Choroid plexus epithelial cell (primary cell): Measurements from ENCODE around the gene RPS6KA4.

Source experiments
- DNase-seq: peaks from one replicate; pipeline ENCODE4 v3.0.0-alpha.2; 2010; ENCODE audit warnings: low read depth
- H3K4me3 ChIP-seq: 2 replicates; pipeline ENCODE4 v1.5.1; 2011; ENCODE audit warnings: low read depth, mild to moderate bottlenecking, control low read depth, low read length, moderate library complexity
- TF ChIP-seq, protein P1 (sequence below): conservative IDR thresholded peaks from 2 replicates; pipeline ENCODE4 v1.5.1; 2011; ENCODE audit warnings: low read depth, mild to moderate bottlenecking, control low read depth, inconsistent platforms, low read length, moderate library complexity

Gene RPS6KA4

DNA sequence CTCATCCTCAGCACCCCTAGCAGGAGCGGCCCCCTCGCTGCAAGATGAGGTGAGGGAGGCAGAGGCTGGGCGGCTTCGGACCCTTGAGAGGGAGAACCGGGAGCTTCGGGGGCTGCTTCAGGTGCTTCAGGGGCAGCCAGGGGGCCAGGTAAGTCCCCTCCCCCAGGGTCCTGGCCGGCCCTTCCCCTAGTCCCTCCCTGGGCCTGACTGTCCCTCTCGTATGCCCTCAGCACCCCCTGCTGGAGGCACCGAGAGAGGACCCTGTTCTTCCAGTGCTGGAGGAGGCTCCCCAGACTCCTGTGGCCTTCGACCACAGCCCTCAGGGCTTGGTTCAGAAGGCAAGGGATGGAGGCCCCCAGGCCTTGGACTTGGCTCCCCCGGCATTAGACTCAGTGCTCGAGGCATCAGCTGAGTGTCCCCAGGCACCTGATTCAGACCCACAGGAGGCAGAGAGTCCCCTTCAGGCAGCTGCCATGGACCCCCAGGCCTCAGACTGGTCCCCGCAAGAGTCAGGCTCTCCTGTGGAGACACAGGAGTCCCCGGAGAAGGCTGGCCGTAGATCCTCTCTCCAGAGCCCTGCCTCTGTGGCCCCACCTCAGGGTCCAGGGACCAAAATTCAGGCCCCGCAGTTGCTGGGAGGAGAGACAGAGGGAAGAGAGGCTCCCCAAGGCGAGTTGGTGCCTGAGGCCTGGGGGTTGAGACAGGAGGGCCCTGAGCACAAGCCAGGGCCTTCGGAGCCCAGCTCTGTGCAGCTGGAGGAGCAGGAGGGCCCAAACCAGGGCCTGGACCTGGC, 15.0 kb upstream of the RPS6KA4 start:
- no peak overlapping the region for H3K4me3 ChIP-seq
- no peak for DNase-seq
- TF ChIP-seq, protein P1, sequence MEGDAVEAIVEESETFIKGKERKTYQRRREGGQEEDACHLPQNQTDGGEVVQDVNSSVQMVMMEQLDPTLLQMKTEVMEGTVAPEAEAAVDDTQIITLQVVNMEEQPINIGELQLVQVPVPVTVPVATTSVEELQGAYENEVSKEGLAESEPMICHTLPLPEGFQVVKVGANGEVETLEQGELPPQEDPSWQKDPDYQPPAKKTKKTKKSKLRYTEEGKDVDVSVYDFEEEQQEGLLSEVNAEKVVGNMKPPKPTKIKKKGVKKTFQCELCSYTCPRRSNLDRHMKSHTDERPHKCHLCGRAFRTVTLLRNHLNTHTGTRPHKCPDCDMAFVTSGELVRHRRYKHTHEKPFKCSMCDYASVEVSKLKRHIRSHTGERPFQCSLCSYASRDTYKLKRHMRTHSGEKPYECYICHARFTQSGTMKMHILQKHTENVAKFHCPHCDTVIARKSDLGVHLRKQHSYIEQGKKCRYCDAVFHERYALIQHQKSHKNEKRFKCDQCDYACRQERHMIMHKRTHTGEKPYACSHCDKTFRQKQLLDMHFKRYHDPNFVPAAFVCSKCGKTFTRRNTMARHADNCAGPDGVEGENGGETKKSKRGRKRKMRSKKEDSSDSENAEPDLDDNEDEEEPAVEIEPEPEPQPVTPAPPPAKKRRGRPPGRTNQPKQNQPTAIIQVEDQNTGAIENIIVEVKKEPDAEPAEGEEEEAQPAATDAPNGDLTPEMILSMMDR, result peak; percentile 39

DNA sequence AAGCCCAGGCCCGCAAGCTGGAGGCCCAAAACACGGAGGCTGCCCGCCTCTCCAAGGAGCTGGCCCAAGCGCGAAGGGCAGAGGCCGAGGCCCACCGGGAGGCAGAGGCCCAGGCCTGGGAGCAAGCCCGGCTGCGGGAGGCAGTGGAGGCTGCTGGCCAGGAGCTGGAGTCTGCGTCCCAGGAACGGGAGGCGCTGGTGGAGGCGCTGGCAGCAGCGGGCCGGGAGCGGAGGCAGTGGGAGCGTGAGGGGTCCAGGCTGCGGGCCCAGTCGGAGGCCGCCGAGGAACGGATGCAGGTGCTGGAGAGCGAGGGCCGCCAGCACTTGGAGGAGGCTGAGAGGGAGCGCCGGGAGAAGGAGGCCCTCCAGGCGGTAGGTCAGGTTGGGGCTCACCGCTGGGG, 14.2 kb upstream of the RPS6KA4 start:
- DNase-seq, result no peak
- TF ChIP-seq, protein P1, result no peak
- H3K4me3 ChIP-seq, result no peak overlapping the region

DNA sequence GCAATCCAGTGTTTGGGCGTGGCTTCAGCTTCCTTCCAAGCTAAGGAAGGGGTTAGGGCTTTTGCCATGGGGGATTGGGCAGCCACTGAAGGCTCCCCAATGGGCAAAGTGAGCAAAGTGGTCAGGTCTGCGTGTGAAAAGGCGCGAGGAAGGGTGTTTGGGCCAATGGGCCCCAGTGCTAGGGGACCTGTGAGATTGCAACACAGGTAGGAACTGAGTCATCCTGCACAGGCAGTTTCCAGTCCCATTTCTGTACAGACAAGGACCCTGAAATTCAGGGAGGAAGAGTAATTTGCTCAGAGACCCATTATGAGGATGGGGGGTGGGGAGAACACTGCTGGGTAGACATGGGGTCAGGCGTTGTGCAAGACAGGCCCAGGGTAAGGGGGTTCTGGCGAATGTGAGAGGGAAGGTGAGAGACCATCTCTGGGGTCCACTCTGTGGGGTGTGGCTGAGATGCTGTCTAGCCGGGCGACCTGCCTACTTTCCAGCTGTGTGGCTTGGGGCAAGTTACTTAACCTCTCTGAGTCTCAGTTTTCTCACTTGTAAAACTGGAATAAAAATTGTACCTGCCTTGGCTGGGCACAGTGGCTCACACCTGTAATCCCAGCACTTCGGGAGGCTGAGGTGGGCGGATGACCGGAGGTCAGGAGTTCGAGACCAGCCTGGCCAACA, 11.6 kb upstream of the RPS6KA4 start:
- DNase-seq, result peak; percentile 12
- no peak overlapping the region for H3K4me3 ChIP-seq
- TF ChIP-seq, protein P1, result no peak

DNA sequence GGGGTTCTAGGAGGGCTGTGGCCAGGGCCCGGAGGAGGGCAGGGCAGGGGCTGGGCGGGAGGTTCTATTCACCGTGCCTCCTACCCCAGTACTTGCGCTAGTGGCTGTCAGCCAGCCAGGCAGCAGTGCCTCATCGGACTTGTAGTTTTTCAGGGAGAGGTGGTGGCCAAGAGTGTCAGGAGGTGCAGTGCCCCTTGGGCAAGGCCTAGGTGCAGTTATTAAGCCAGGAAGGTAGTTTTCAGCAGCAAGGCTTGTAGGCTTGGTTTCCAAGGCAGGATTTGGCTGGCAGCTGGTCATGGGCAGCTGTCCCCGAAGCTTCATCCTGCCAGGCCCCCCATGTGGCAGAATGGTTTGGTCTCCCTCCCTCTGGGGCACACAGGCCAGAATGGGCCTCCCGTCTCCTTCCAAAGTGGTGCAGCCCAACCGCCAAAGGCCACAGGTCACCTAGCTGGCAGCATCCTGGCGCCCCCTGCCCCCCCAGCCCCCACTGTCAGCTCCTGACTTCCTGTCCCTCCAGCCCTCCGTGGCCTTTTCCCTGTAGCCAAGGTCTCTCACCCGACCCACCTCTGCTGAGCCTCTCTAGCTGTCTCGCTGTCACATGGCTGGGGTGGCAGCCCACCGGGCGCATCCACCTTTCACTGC, 10.5 kb upstream of the RPS6KA4 start:
- TF ChIP-seq, protein P1, result no peak
- DNase-seq, result no peak
- no peak overlapping the region for H3K4me3 ChIP-seq

DNA sequence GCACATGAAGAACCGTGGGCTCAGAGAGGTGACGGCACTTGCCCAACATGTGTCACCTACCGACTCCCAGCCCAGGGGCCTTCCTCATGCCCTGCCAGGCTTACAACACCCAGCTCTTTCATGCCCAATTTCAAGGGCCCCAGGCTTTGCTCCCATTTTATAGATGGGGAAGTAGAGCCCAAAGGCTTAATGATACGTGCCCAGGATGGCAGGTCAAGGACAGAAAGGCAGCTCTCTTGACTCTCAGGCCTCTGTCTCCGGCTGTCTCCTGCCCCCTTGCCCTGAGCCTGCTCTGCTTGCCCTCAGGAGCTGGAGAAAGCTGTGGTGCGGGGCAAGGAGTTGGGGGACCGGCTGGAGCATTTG, 10.0 kb upstream of the RPS6KA4 start:
- TF ChIP-seq, protein P1, result no peak
- DNase-seq, result no peak
- H3K4me3 ChIP-seq, result no peak overlapping the region

DNA sequence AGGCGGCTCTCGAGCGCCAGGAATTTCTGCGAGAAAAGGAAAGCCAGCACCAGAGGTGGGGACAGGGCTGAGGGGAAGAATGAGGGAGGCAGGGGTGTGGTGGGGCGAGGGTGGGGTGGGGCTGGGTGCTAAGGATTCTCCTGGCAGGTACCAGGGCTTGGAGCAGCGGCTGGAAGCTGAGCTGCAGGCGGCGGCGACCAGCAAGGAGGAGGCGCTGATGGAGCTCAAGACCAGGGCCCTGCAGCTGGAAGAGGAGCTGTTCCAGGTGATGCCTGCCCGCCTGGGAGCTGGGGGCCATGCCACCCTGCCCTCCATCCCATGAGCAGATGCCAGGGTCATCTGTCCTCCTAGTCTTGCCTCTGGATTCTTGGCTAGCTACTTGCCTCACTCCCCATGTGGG, 9.6 kb upstream of the RPS6KA4 start:
- DNase-seq, result no peak
- TF ChIP-seq, protein P1, result no peak
- no peak overlapping the region for H3K4me3 ChIP-seq
